GM21825 (cell line): Measurements from ENCODE around the gene RPL18A.

ENCODE experiments used
- ATAC-seq: cut with Tn5 transposase; IDR thresholded peaks from one replicate; pipeline ENCODE4 v1.9.1; 2021; ENCODE audit warnings: mild to moderate bottlenecking, moderate library complexity; ENCODE audit not compliant: unreplicated experiment

The RPL18A gene

DNA sequence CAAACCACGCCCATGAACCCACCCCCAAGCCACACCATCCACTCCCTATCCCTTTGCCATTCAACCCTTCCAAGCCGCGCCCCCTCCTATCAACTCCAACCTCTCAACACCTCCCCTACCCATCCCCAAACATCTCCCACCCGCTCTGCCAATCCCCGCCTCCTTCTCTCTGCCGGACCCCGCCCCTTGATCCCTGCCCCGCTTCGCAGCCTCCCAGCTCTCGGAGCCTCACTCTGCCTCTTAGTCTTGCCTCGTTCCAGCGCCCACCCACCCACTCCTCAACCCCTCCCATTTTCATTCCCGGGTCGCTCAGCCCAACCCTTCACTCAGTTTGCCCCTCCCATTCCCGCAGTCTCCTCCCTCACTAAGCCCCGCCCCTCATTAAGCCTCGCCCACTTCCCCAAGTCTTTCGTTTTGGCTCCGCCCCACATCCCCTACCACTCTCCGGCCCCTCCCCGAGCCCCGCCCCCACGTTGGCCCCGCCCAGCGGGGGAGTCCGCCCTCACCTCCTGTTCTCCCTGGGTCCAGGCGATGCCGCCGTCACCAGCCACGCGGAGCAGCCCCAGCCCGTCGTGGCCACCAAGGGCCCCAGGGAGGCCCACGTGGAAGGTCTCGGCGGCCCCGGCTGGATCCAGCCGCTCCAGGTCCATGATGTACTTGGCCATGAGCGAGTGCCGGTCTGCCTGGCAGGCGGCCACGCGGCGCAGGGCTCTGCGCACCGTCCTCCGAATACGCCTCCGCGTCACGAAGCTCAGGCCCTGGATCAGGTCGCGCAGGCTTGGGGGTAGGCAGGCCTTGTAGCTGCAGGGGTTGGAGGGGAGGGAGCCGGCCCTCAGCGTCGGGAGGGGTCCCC is 17.7 kb upstream of the RPL18A start:
- ATAC-seq = no peak

DNA sequence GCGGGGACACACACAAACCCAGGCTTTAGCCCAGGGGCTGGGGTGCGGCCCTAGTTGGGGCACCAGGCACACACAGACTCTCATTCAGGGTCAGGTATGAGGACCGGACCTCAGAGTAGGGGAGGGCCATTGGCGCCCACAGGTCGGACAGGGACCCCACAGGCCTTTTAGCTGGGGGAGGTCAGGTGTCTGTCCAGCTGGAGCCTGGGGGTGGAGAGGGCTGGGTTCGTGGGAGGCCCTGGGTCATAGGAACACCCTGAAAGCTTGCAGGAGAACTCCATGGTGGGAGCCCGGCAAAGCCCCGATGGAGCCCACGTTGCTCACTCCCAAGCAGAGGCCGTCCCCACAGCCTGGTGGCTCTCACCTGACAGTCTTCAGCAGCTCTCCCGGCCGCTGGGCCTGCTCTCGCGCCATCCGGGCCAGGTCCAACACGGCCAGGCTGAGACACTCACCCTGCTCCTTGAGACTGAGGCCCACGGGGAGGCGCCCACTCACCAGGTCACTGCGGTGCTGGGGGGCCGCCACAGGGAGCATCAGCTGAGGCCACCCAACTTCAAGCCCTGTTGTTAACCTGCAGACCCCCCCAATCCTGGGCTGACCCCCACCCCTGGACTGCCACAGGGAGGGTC is 16.9 kb upstream of the RPL18A start:
- ATAC-seq = no peak

DNA sequence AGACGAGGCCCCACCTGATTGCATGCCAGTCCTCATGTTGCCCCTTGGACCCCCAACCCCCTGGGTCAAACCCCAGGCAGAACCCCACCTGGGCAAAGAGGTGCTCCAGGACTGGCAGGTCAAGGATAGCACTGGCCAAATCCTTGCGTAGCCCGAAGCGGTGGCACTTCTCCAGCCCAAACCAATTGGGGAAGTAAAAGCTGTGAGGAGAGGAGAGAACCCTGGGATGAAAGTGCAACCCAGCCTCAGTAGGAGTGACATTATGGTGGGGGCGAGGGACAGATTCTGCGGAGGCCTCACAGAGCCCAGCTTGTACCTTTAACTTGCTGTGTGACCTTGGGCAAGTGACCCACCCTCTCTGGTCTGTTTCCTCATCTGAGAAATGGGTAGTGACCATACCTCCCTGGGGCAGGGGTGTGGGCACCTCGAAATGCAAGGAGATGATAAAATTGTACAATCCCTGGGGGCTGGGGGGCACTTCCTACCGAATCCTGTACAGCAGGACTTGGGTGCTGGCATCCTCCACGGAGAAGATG is 16.4 kb upstream of the RPL18A start:
- no peak for ATAC-seq

DNA sequence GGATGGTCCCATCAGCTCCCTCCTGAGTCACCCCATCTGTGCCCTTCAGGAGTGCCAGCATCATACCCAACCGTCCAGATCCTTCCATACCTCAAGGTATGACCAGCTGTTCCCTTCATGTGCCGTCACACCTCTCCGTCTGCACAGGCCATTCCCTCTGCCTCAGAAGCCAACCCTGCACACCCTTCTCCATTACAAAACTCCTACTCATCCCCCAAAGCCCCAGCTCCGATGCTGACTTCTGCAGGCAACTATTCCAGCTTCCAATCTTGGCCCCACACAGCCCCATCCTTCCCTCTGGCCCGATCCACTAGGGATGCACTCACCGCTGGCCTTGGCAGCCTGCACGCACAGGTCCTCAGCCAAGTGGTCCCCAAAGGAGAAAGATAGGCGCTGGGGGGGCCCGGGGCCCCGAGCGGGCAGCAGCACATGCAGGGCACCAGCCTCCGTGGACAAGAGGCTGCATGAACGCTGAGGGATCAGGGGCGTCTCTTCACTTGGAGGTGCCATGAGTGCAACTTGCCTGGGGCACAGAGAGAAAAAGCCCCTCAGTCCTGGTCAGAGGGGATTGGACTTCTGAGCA is 15.7 kb upstream of the RPL18A start:
- no peak for ATAC-seq

DNA sequence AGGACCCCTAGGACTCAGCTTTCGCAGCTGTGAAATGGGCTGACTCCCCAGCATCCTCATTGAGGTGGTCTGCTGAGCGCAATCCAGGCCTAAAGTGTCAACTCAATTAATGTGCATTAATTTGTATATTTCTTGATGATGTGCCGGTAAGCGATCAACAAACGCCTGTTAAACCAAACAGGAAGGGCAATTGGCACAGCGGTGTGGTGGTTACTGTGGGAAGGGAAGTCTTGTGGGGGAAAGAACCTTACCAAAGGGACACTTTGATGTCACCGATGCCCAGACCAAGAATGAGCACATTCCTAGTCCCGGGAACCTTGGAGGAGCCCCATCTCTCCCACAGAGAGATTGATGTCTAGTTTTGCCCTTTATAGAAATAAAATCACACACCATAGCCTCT is 13.6 kb upstream of the RPL18A start:
- ATAC-seq = no peak

DNA sequence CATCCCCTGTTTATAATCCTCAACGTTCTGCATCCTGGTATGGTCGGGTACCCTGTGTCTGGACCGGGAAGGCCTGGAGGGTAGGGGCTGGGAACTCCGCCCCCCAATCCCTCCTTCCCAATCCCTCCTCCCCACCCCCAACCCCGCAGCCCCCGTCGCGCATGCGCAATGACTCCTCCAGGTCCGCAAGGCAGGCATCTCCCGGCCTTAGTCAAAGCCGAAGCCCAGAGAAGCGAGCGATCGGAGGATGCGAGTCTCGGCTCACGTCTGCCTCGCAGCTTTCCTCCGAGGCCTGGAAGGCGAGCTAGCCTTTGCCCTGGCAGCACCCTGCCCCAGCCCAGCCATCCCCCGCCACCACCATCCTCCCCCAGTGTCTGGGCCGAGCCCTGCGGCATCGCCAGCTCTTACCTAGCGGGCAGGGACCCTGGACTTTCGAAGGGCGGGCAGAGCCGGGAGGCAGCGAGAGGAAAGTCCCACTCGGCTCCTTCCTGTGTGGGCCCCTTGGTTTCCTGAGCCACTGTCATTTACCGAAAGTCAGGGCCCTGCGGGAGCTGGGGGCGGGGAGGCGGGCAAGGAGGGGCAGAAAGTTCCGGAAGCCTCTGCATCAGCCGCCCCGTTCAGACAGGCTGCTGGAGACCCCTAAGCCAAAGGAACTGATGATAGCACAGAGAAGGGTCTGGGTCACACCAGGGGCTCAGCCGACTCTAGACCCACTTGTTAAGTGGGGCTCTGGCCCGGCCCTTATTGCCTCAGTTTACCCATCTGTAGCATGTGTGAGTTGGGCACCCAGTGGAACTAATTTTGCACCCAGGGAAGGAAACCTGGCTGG is 12.0 kb upstream of the RPL18A start, which contains the start of gene JAK3:
JAK3 (minus strand) TSS at position 445 of the 829 bp plus-strand sequence. CDS start 3,565 bp downstream, outside the sequence.
- ATAC-seq = peak; percentile 64

DNA sequence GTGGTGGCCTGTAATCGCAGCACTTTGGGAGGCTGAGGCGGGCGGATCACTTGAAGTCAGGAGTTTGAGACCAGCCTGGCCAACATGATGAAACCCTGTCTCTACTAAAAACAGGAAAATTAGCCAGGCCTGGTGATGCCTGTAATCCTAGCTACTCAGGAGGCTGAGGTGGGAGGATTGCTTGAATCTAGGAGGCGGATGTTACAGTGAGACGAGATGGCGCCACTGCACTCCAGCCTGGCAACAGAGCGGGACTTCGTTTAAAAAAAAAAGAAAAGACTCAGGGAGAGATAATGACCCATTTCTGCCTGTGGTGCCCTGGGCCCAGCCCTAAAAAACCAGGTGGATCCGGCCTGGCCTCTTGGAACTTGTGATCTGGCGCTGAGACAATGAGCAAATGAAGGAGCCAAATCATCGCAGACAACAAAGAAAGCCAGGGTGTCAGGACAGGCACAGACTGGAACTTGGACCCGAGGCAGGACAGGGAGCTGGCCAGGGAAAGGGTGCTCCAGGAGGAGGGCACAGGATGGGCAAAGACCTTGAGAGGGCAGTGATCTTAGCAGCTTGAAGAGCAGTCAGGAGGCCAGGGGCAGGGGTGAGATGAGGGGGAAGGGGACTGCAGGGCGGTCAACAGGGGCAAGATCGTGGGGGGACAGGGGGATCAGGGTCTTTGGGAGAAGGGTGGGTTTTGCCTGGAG is 11.0 kb upstream of the RPL18A start:
- ATAC-seq = no peak

DNA sequence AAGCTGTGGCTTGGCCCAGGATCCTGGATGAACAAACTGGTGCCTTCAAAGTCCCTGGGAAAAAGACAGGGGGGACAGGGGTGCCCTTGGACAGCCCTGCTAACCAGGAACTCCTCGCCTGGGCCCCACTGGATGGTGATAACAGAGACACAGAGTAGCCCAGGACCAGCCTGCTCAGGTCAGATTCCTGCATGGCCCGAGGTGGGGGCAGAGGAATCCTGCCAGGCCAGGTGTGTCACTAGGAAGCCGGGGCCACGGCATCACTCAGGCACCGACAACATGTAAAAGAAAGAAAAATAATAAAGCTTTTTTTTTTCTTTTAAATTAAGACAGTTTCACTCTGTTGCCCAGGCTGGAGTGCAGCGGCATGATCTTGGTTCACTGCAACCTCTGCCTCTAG is 5.6 kb upstream of the RPL18A start:
- ATAC-seq = no peak

DNA sequence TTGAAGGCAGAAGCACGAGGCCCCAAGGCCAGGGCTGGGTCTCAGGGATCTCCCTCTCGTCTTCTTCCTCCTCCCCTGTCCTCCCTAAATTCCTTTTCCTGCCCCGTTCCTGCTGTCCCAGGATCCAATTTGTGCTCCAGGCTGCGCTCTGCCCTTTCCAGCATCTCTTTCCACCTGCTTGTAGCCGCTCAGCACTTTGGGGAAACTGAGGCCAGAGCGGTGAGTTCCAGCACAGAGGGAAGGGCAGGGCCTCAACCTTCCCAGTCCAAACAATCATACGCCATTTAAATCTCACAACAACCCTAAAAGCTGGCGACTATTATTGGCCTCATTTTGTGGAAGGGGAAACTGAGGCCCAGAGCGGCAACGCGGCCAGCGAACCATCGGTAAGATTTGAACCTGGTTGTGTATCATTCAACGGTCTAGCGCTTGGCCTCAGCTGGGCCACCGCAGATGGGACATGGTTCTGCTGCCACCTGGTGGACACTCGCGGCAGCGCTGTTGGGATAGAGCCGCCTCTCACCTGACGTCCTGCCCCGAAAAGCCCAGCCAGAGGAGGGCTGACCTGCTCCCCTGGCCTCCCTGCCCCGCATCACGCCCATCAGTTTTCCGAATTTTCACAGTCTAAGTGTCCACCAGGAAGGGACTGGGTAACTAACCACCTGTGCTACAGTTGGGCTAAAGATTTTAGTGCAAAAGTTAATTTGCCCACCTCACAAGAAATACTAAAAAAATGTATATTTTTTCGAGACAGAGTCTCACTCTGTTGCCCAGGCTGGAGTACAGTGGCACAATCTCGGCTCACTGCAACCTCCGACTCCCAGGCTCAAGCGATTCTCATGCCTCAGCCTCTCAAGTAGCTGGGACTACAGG is 4.2 kb upstream of the RPL18A start:
- ATAC-seq = no peak

DNA sequence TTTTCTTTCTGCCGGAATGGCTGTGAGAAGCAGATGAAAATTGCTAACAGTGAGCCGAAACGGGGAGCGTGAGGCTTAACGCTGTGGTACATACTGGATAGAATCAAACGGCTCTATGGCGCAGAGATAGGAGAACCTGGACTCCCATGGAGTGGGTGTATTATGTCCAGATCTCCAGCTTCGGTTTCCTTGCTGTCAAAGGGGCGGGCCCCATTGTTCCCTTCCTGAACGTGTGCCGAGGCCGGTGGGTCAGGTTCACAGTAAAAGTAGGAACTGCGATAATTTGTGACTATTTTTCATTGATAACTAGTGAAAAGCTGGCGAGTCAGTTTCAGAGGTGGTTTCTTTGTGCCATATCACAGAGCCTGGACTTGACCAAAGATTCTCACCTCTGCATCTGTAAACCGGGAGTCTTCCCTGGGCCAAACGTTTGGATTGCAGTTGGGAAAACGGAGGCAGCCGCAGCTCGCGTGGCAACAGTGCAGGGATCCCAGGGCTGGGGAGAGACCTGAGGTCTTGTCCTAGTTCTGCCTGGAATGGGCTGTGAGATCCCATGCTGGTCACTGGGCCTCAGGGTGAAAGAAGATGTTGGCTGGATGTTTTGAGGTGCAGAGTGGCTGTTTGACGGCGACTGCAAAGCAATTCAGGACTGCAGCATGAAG is 752 bp downstream of the RPL18A start:
- no peak for ATAC-seq

DNA sequence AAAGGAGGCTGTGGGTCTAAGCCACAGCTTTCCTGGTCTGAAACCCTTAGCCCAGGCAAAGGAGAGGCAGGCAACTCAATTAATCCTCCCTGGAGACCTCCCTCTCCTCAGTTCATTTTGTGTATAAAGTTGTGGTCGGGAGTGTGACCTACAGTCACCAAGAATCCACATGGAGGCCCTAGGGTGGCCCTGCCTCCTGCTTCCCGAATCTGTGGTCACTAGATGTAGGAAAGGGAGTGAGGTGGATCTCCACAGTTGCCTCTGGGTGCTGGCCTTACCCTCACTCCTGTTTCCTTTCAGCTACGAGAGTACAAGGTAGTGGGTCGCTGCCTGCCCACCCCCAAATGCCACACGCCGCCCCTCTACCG is 1.3 kb downstream of the RPL18A start:
- no peak for ATAC-seq

DNA sequence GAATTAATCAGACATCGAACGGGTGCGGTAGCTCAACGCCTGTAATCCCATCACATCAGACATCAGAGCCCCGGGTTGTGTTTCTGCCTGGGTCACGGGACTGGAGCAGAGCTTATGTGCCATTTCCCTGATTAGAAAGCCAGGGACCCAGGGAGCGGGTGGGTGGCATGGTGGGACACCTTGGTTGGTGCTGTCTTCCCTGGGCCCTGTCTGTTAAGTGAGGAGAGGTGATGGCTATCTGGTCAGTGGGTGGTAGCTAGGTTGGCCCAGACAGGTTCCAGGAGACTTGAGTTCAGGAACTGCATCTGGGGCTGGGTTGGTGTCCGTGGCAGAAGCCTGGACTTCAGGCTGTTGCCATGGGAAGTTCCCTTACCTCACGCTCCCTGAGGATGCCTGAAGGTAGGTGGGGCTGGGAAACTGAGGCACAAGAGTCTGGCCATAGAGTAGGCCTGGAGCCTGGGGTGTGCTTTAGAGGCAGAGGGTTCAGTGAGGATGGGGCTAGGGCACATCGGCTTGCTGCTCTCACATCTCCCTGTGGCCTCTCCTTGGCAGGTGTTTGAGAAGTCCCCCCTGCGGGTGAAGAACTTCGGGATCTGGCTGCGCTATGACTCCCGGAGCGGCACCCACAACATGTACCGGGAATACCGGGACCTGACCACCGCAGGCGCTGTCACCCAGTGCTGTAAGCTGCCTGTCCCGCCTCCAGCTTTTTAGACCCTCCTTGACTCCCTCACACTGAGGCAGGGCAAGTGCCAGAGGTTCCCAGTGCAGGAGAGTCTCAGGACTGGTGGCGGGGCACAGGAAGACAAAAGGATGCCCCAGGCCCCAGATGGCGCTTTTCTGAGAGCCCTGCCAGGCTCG is 2.1 kb downstream of the RPL18A start:
- no peak for ATAC-seq

DNA sequence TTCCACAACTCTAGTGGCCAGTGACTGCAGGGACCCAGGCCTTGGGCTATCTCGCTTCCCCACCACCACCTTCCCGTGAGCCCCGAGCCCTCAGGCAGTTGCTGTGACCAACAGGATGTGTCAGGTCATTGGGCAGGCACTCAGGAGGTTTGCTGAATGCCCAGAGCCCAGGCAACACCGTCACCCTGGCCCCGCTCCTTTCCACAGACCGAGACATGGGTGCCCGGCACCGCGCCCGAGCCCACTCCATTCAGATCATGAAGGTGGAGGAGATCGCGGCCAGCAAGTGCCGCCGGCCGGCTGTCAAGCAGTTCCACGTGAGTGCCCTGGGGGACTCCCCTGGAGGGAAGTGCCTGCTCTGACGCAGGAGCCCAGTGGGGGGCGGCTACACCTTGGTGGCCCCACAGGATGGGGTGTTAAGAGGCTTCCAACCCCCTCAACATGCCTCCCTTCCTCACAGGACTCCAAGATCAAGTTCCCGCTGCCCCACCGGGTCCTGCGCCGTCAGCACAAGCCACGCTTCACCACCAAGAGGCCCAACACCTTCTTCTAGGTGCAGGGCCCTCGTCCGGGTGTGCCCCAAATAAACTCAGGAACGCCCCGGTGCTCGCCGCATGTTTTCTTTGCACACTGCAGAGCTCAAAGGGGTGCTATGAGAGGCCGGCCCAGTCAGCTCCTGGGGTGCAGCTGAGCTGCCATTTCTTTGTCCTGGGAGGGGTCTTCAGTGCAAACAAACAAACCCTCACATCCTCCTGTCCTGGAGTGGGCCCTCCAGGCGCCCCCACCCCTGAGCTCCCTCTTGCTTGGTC is 3.2 kb downstream of the RPL18A start:
- ATAC-seq = no peak

DNA sequence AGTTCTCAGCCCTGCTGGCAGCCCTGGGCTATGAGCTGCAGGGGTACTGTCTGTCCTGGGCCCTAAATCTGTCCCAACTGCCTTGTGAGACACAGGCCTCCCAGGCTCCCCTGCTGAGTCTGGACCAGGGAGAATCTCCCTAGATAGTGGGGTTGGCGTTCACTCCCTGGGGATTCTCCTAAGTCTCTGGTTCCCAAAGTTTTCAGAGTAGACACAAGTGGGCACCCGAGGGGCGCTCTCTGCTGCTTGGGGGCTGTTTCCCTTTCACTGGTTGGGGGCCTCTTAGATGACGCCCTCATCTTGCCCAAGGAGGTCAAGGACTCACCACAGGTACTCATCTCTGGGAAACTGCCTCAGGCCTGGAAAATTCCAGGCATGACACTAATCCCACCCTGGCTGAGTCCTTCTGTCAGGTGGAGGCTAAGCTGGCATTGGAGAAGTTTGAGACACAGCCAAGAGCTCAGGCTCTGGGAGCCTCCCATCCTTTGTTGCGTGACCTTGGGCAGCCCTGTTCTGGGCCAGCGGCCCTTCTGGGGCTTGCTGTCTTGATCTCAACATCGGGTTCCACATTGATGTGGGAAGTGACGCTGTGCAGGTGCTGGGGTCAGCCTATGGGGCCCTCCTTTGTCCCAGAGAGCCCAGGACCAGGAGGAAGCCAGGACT is 3.9 kb downstream of the RPL18A start:
- no peak for ATAC-seq

DNA sequence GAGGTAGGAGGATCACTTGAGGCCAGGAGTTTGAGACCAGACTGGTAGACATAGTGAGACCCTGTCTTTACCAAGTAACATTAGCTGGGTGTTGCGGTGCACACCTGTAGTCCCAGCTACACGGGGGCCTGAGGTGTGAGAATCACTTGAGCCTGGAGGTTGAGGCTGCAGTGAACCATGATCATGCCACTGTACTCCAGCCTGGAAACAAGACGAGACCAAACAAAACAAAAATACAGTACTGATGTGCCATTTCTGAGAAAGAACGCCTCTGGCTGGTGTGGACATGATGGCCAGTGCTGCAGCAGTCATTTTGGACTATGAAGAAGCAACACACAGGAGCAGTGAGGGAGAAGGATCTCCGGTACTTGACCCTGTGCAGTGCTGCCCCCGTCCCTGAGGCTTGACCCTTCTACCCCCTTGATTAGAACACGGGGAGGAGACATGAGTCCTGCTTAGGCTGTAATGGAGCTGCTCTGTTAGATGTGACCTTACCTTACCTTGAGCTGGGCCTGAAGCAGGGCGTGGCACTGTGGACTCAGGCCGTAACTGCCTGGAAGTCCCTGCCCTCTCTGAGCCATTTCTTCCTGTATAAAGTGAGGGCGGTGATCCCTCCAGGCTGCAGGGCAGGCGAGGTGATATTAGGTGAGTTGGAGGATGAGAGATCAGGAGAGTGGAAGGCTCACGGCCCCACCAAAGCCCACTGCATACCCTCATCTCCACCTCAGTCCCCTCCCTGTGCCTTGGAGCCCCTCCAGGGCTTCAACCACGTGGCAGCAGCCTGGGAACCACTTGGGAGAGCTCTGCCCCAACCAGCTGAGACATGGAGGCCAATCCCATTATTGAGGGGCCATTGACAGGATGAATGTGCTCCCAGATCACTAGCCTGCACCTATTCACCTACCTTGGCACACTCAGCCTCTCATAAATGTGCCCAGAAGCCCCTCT is 5.9 kb downstream of the RPL18A start:
- no peak for ATAC-seq
